HG03097 (cell line): ENCODE results near the gene KCTD5.

ENCODE experiments used
- ATAC-seq: cut with Tn5 transposase; IDR thresholded peaks from one replicate; pipeline ENCODE4 v1.9.1; 2021; ENCODE audit not compliant: unreplicated experiment, low FRiP score

Gene KCTD5

DNA sequence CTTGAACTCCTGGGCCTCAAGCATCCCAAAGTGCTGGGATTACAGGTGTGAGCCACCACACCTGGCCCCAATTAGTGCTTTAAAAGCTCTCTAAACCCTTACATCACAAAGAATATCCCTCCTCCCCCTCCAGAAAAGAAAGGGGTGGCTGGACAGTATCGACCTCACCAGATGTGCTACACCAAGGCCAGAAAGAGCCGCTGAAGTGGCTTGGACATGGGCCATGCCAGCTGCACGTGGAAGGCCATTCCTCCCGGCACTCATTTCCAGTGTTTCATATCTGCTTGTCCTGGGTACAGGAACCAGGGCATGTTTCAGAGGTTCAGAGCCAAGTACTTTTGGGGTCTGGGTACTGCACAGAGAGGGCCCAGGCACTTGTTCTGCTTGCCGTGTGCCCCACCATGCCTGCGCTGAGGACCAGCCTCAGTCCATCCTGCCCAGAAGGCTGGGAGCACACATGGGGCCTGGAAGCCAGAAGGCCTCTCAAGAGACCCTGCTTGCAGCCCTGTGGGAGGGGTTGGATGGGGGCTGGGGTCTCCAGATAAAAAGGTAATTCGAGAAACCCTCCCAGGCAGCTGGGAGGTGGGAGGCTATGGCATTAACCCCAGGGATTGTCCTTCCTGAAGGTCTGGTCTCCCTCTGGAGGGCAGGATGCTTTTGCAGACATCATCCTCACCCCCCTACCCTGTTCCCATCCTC lies 66.6 kb downstream of the KCTD5 start:
- ATAC-seq: no peak

- no peak for ATAC-seq
These were observed 67.2 kb downstream of the KCTD5 start for GRCh38 chr16:2749476-2749875.

DNA sequence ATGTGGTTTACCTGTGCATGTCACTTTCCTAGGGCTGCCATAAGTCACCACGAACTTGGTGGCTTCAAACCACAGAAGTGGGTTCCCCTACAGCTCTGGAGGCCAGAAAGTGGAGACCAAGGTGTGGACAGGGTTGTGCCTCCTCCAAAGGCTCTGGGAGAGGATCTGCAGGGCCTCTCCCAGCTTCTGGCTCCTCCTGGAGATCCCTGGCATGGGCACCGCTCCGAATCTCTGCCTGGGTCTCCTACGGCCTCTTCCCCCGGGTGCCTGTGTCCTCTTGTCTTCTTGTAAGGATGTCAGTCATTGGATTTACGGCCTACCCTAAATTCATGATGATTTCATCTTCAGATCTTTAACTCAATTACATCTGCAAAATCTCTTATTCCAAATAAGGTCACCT lies 67.6 kb downstream of the KCTD5 start:
- ATAC-seq: no peak

DNA sequence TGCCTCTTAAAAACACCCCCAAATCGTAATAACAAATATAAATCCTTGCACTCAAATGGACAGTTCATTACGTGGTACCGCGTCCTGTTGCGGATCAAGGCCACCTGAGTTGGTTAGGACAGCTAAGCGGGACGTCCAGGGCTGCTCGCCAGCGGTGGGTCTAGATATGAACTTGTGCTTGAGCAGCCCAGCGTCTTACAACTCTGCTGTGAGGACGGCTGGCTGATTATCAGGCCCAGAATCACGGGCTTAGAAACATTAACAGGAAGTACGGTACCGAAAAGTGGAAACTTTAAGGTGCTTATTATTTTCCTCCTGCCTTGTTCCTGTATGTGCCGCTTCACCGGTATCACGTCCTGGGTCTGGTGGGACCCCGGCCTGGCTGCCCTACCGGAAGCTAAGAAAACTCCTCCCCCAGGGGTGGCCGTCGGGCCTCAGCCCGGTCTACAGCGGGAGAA lies 69.3 kb downstream of the KCTD5 start:
- no peak for ATAC-seq

GRCh38 chr16:2752035-2752849 lies 69.9 kb downstream of the KCTD5 start, which contains the start of gene SRRM2:
SRRM2 (plus strand) TSS chr16:2752638; CDS start chr16:2756365, 3,727 bp downstream.
- peak; percentile 70 for ATAC-seq

GRCh38 chr16:2752850-2753732 lies 70.8 kb downstream of the KCTD5 start:
- ATAC-seq: peak; percentile 32

DNA sequence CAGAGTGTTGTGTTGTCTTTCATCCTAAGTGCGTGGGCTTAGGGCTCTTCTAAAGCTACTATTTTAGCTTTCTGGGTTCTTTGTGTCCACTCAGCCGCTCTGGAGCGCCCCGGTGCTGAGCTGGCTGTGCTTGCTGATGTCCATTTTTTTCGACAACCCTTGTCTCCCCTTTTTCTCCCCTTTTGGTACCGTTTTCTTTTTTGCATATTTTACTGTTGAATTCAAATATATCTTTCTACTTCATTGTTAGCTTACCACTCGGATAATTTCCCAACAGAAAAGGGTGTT lies 71.4 kb downstream of the KCTD5 start:
- ATAC-seq: no peak

DNA sequence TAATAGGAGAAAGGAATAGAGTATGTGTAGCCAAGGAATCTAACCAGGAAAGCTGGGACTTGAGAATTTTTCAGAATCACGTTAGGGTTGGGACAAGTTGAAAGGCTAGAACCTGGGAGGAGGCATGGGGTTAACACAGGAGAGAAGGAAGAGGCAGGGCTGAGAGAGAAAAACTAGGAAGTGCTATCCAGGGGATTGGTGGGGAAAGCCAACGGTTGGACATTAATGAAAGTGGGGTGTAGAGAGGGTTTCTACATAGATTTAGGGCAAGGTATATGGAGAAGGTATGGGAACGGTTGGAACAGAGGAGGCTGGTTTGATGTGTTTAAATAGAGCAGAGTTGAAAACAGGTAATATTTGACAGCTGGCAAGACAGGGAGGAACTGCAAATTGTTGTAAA lies 72.8 kb downstream of the KCTD5 start:
- ATAC-seq: no peak

DNA sequence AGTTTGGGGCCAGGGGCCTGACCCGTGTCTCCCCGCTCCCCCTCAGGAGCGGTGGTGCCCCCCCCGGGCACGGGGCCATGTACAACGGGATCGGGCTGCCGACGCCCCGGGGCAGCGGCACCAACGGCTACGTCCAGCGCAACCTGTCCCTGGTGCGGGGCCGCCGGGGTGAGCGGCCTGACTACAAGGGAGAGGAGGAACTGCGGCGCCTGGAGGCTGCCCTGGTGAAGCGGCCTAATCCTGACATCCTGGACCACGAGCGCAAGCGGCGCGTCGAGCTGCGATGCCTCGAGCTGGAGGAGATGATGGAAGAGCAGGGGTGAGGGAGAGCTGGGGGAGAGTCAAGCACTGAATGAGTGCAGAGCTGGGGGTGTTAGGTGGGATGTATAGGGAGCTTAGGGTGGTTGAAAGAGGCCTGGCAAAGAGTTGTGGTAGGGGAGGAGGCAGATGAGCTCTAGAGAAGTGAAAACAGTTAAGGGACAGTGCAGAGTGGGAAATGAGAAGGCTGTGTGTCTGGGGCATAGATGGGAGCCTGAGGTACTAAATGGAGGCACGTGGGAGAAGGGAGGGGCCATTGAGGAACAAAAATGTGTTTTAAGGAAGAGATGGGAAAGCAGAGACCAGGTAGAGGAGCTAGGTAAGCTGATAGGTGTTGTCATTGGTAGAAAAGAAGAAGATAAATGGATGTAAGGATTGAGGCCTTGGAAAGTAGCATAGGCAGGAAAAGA lies 74.1 kb downstream of the KCTD5 start:
- ATAC-seq: no peak

- ATAC-seq: no peak
These were observed 75.0 kb downstream of the KCTD5 start for GRCh38 chr16:2757344-2757743.
